ENCODE results near the gene TBL3.
A peak's percentile ranks its signal among the peaks of the same experiment; 100 is the strongest.

The TBL3 gene

GRCh38 chr16:2013527-2013926, 41.7 kb downstream of the TBL3 start:
- Mint-ChIP-seq H3K4me3 (no peak overlapping the region), H3K9me3 (no peaks in the 10 kb centered on the region), H3K36me3 (peaks cover 3 to 8% of the 10 kb centered on the region in 2 donors), H3K4me1 (peaks cover 6 to 11% of the 10 kb centered on the region in 2 donors), H3K27ac (no peak overlapping the region), H3K27me3 (peaks cover 5 to 7% of the 10 kb centered on the region in 2 donors)
- no peak for ATAC-seq (replicated peaks)
- DNase-seq = no peak

DNA sequence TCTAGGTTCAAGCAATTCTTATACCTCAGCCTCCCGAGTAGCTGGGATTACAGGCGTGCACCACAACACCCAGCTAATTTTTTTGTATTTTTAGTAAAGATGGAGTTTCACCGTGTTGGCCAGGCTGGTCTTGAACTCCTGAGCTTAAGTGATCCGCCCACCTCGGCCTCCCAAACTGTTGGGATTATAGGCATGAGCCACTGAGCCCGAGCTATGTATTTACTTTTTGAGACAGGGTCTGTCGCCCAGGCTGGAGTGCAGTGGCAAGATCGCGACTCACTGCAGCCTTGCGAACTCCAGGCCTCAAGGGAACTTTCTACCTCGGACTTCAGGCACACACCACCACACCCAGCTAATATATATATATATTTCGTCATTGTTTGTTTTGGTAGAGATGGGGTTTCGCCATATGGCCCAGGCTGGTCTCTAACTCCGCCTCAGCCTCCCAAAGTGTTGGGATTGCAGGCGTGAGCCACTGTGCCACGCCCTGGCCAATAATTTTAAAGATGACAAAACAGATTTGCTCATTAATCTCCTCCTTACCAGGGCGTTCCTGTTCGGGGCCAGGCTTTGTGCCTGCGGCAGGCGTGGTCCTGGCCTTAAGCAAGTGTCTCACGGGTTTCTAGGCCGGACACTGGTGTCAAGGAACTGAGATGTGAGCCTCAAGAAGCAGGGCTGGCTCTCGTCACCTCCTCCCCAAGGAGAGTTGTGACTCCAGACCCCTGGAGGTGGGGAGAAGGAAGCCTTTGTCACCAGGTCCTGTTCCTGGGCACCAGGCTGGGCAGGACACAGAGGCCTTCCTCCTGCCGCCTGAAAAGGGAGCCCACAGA, 43.5 kb downstream of the TBL3 start:
- DNase-seq = no peak
- H3K27me3 Mint-ChIP-seq = peaks cover 10 to 17% of the 10 kb centered on the region in 2 donors
- H3K4me3 Mint-ChIP-seq = no peak overlapping the region
- H3K9me3 Mint-ChIP-seq = no peaks in the 10 kb centered on the region
- peaks cover 2 to 3% of the 10 kb centered on the region in 2 donors for H3K4me1 Mint-ChIP-seq
- no peak overlapping the region for H3K27ac Mint-ChIP-seq
- ATAC-seq (replicated peaks) = no peak
- H3K36me3 Mint-ChIP-seq = peaks cover 3 to 5% of the 10 kb centered on the region in 2 donors

DNA sequence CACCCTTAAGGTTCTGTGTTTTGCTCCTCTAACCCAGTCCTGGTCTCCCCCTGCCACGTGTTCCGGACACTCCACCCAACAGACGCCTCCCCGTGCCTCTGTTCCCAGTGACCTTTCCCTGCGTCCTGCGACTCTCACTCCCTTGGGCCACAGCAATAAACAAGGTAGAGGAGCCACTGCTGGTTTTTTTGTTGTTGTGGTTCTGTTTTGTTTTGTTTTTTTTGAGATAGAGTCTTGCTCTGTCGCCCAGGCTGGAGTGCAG, 44.0 kb downstream of the TBL3 start:
- H3K9me3 Mint-ChIP-seq = no peaks in the 10 kb centered on the region
- DNase-seq (no peak), ATAC-seq (replicated peaks) (no peak)
- peaks cover 4 to 5% of the 10 kb centered on the region in 2 donors for H3K4me1 Mint-ChIP-seq
- no peak overlapping the region for H3K27ac Mint-ChIP-seq
- peaks cover 15 to 22% of the 10 kb centered on the region in 2 donors for H3K27me3 Mint-ChIP-seq
- peaks cover 3 to 5% of the 10 kb centered on the region in 2 donors for H3K36me3 Mint-ChIP-seq
- no peak overlapping the region for H3K4me3 Mint-ChIP-seq

- Mint-ChIP-seq H3K4me3 (no peak overlapping the region), H3K4me1 (peaks cover 6 to 8% of the 10 kb centered on the region in 2 donors), H3K27ac (no peak overlapping the region), H3K36me3 (peaks cover under 1 to 2% of the 10 kb centered on the region in 2 donors), H3K9me3 (no peaks in the 10 kb centered on the region), H3K27me3 (peaks cover 20 to 28% of the 10 kb centered on the region in 2 donors)
- no peak for ATAC-seq (replicated peaks)
- no peak for DNase-seq
Measured at GRCh38 chr16:2016407-2016922, 44.6 kb downstream of the TBL3 start.

DNA sequence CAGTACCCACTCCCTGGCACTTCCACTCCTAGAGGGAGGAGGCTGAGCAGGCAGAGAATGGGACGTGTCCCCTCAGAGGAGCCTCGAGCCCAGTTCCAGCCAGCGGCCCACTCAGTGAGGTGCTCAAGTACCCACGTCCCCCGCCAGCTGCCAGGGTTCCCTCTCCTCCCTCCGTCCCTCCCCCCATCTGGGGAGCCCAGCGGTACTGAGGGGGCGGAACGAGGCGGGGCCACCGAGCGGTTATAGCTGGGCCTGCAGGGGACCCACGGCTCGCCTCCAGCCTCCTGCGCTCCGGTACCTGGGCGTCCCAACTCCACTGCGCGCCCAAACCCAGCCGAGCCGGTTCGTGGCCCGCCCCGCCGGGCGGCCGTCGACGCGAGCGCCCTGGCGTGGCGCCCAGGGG, 47.7 kb downstream of the TBL3 start, which contains the start of gene NPW:
Gene NPW (plus strand): TSS at position 268 of the 403 bp plus-strand sequence.
- Mint-ChIP-seq H3K4me1 (peaks cover 17 to 22% of the 10 kb centered on the region in 2 donors), H3K36me3 (peaks cover 0 to 6% of the 10 kb centered on the region in 2 donors), H3K9me3 (no peaks in the 10 kb centered on the region), H3K27ac (peak within 1 kb of the TSS; percentile 69), H3K27me3 (peaks cover 32 to 50% of the 10 kb centered on the region in 2 donors), H3K4me3 (peak within 1 kb of the TSS; percentile 59 to 79)
- peak; percentile 26 for ATAC-seq (replicated peaks)
- DNase-seq = no peak

GRCh38 chr16:2019921-2020831, 48.3 kb downstream of the TBL3 start:
- Mint-ChIP-seq H3K36me3 (peaks cover 0 to 6% of the 10 kb centered on the region in 2 donors), H3K4me1 (peaks cover 17 to 22% of the 10 kb centered on the region in 2 donors), H3K9me3 (no peaks in the 10 kb centered on the region), H3K4me3 (peak overlapping the region; percentile 59 to 79), H3K27me3 (peaks cover 38 to 57% of the 10 kb centered on the region in 2 donors), H3K27ac (peak overlapping the region; percentile 69)
- ATAC-seq (replicated peaks) (peak in 1 of 2 donors; percentile 6), DNase-seq (no peak)

DNA sequence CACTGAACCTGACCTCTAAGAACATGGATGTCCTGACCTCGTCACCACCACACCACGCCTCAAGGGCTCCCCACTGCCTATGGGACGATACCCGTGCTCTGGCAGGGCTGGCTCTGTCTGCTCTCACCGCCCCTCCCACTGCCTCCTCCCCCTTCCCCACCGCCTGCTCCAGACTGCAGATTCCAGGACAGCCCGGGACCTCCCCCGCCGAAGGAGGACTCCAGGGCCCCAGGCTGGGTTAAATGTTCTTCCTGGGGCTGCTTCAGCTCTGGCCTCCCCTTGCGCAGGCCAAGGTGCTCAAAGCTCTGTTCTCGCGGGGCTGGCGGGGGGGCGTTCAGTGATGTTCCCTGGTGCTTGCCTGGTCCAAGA, 50.9 kb downstream of the TBL3 start:
- H3K4me3 Mint-ChIP-seq = peak overlapping the region; percentile 81 to 84
- H3K27ac Mint-ChIP-seq = peak overlapping the region; percentile 28
- DNase-seq (no peak), ATAC-seq (replicated peaks) (peak; percentile 56 to 61)
- H3K36me3 Mint-ChIP-seq = peaks cover 0 to 6% of the 10 kb centered on the region in 2 donors
- H3K4me1 Mint-ChIP-seq = peaks cover 24 to 37% of the 10 kb centered on the region in 2 donors
- H3K27me3 Mint-ChIP-seq = peaks cover 48 to 72% of the 10 kb centered on the region in 2 donors
- H3K9me3 Mint-ChIP-seq = no peaks in the 10 kb centered on the region

DNA sequence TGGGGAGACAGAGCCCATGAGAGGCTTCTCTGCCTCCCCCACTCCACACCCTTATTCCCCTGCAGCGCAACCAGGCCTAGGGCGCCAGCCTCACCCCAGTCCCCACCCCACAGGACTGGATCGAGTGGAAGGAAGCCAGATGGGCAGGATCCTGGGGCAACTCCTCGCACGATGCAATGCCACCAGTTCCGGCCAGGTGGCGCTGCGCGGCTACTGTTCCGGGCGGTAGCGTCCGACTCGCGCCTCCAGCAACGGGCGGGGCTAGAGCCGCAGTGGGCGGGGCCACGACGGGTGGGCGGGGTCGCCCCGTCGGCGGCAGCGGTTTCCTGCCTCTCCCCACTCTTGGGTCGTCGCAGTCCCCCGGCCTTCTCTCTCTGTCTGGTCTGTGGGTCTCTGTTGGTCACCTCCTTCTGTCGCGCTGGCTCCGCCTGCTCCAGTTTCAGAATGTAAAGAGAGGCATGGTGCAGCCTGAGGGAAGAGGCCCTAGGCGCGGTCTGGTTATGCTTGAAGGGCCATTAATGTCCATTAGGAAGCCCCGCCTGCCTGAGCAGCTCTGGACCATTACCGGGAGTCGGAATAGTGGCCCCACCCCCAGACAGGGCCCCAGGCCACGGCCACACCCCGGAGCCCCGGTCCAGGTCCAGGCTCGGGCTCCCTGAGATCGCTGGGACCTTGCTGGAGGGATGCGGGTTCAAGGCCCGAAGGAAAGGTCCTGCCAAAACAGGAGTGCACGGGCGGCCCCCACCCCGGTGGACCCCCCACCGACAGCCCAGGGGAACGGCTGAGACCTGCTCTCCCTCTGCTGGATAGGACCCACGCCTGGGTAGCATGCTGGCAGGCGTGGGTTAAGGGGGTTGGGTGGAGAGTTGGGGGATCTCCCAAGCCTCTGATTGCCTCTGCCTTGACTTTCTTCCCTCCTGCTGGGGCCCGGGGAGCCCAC, 51.5 kb downstream of the TBL3 start:
- H3K4me1 Mint-ChIP-seq = peaks cover 24 to 39% of the 10 kb centered on the region in 2 donors
- ATAC-seq (replicated peaks) (peak; percentile 78 to 82), DNase-seq (peak; percentile 87)
- H3K27ac Mint-ChIP-seq = peak overlapping the region; percentile 82
- peaks cover 49 to 71% of the 10 kb centered on the region in 2 donors for H3K27me3 Mint-ChIP-seq
- H3K9me3 Mint-ChIP-seq = no peaks in the 10 kb centered on the region
- peak overlapping the region; percentile 81 to 84 for H3K4me3 Mint-ChIP-seq
- peaks cover 0 to 6% of the 10 kb centered on the region in 2 donors for H3K36me3 Mint-ChIP-seq

- DNase-seq = no peak
- Mint-ChIP-seq H3K9me3 (no peaks in the 10 kb centered on the region), H3K4me1 (peaks cover 22 to 39% of the 10 kb centered on the region in 2 donors), H3K27ac (peak overlapping the region; percentile 3), H3K36me3 (peaks cover 0 to 6% of the 10 kb centered on the region in 2 donors), H3K27me3 (peaks cover 49 to 72% of the 10 kb centered on the region in 2 donors), H3K4me3 (peak overlapping the region; percentile 1 to 21)
- ATAC-seq (replicated peaks) = no peak
Measured at GRCh38 chr16:2024032-2024420, 52.2 kb downstream of the TBL3 start.

GRCh38 chr16:2025251-2025650, 53.4 kb downstream of the TBL3 start:
- Mint-ChIP-seq H3K4me1 (peaks cover 22 to 39% of the 10 kb centered on the region in 2 donors), H3K27me3 (peaks cover 53 to 77% of the 10 kb centered on the region in 2 donors), H3K27ac (no peak overlapping the region), H3K36me3 (peaks cover 0 to 6% of the 10 kb centered on the region in 2 donors), H3K4me3 (peak overlapping the region in 1 of 2 donors; percentile 56), H3K9me3 (no peaks in the 10 kb centered on the region)
- ATAC-seq (replicated peaks) = no peak
- DNase-seq = no peak

DNA sequence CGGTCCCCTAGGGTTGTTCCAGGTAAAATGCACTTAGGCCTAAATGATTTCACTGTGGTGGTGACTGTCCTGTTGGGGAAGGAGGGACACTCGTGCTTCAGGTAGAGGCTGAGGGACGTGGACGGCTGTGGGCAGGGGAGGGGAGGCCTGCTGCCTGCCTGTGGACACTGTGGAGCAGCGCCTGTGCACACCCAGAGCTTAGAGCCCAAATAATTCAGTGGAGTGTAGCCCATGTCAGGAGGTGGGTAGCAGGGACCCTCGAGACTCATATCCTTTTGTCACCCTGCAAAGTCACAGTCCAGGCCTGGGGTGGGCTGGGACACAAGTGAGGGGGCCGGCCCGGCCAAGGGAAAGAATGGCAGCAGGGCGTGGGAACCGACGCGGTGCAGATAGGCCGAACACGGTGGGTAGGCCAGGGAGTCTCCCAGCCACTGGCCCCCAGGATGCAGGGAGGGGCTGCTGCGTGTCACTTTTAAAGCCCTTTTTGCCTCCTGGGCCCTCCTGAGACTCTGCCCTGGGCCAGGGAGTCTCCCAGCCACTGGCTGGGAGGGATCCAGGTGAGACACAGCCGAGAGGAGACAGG, 54.1 kb downstream of the TBL3 start:
- Mint-ChIP-seq H3K27ac (no peak overlapping the region), H3K4me1 (peaks cover 18 to 32% of the 10 kb centered on the region in 2 donors), H3K36me3 (peaks cover 0 to 6% of the 10 kb centered on the region in 2 donors), H3K27me3 (peaks cover 47 to 70% of the 10 kb centered on the region in 2 donors), H3K9me3 (no peaks in the 10 kb centered on the region), H3K4me3 (peak overlapping the region; percentile 56 to 70)
- DNase-seq (no peak), ATAC-seq (replicated peaks) (no peak)

- Mint-ChIP-seq H3K27ac (peak within 1 kb of the TSS; percentile 47), H3K4me3 (peak within 1 kb of the TSS; percentile 70 to 71), H3K27me3 (peaks cover 43 to 64% of the 10 kb centered on the region in 2 donors), H3K4me1 (peaks cover 17 to 31% of the 10 kb centered on the region in 2 donors), H3K9me3 (no peaks in the 10 kb centered on the region), H3K36me3 (peaks cover 0 to 6% of the 10 kb centered on the region in 2 donors)
- no peak for DNase-seq
- peak in 1 of 2 donors; percentile 3 for ATAC-seq (replicated peaks)
Measured at GRCh38 chr16:2026461-2027023, 54.7 kb downstream of the TBL3 start, which contains the start of gene NHERF2. NHERF2 (plus strand) TSS chr16:2026902; CDS start chr16:2027006, 104 bp downstream.

Measured in stimulated activated naive B cell treated with anti-CD40 and anti-IgM and Interleukin-4, amounts not matched to agents 10 μg/mL and 1 μg/mL and 100 μg/mL, for 72 hours (primary cell).